ENCODE results near the gene TRRAP.

DNA sequence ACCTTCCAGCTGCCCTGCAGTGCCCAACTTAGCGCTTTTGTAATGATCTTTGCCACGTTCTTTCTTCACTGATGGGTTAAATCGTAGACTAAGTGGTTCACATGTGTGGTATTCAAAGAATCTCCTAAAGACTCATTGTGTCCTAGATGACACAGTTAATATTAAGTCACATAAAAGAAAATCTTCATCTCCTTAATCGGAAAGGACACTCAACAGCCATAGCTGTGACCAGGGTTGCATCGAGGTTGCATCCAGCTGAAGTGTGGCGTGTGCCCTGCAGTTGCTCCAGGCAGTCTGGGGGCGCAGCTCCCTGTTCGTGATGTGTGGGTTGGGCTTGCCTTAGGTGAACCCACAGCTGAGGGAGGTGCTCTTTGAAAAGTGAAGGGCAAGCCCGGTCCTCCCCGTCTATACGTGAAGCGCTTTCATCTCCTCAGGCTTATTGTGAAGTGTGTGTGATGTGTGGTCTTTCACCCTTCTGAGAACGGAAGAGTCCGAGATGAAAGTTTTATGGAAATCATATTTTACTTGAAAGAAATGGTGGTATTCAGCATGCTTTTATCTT lies 122.7 kb downstream of the TRRAP start:
- TF ChIP-seq CTCF (optimal IDR thresholded peaks at IDR 0.05 in 1 of 3, IDR thresholded peaks at IDR 0.05 in 1 of 3, conservative IDR thresholded peaks at IDR 0.05 in 1 of 3; ENCODE audit: extremely low read depth in 1 of 3, insufficient read depth in 2 of 3, low read length in 3 of 3), result no peak
- TF ChIP-seq EZH2 (IDR thresholded peaks at IDR 0.05; ENCODE audit: low read length), result no peak
